Measurements from ENCODE around the gene ADAM22.

The ADAM22 gene

GRCh38 chr7:88169717-88170320 is 235.8 kb downstream of the ADAM22 start:
- no peak for DNase-seq

- DNase-seq: no peak
Measured at GRCh38 chr7:88172842-88173241, 238.8 kb downstream of the ADAM22 start.

GRCh38 chr7:88176190-88176589 is 242.1 kb downstream of the ADAM22 start:
- no peak for DNase-seq

- DNase-seq: no peak
Measured at GRCh38 chr7:88183051-88183450, 249.0 kb downstream of the ADAM22 start.

GRCh38 chr7:88184848-88185304 is 250.8 kb downstream of the ADAM22 start:
- no peak for DNase-seq

- no peak for DNase-seq
Measured at GRCh38 chr7:88185650-88186049, 251.6 kb downstream of the ADAM22 start.

- DNase-seq: no peak
Measured at GRCh38 chr7:88191911-88192310, 257.9 kb downstream of the ADAM22 start.

- DNase-seq: no peak
Measured at GRCh38 chr7:88200261-88200660, 266.2 kb downstream of the ADAM22 start.

- DNase-seq: no peak
Measured at GRCh38 chr7:88200789-88201188, 266.7 kb downstream of the ADAM22 start.

GRCh38 chr7:88201305-88201704 is 267.3 kb downstream of the ADAM22 start:
- no peak for DNase-seq

GRCh38 chr7:88202278-88202677 is 268.2 kb downstream of the ADAM22 start:
- no peak for DNase-seq

GRCh38 chr7:88202799-88203198 is 268.7 kb downstream of the ADAM22 start:
- DNase-seq: no peak

- no peak for DNase-seq
Measured at GRCh38 chr7:88203401-88203800, 269.4 kb downstream of the ADAM22 start.

- DNase-seq: no peak
Measured at GRCh38 chr7:88204525-88205110, 270.6 kb downstream of the ADAM22 start.

- DNase-seq: no peak
Measured at GRCh38 chr7:88205179-88205578, 271.1 kb downstream of the ADAM22 start.

- DNase-seq: no peak
Measured at GRCh38 chr7:88206254-88206653, 272.2 kb downstream of the ADAM22 start.

- no peak for DNase-seq
Measured at GRCh38 chr7:88208521-88208920, 274.5 kb downstream of the ADAM22 start.

- DNase-seq: no peak
Measured at GRCh38 chr7:88212918-88213317, 278.9 kb downstream of the ADAM22 start.

- DNase-seq: no peak
Measured at GRCh38 chr7:88214456-88214855, 280.4 kb downstream of the ADAM22 start.

- DNase-seq: no peak
Measured at GRCh38 chr7:88215295-88215694, 281.2 kb downstream of the ADAM22 start.

- no peak for DNase-seq
Measured at GRCh38 chr7:88216276-88216675, 282.2 kb downstream of the ADAM22 start.

- DNase-seq: peak; percentile 39
Measured at GRCh38 chr7:88217675-88218428, 283.8 kb downstream of the ADAM22 start.

GRCh38 chr7:88218429-88218745 is 284.3 kb downstream of the ADAM22 start:
- DNase-seq: no peak

- peak; percentile 47 for DNase-seq
Measured at GRCh38 chr7:88218836-88219605, 285.0 kb downstream of the ADAM22 start.

Measured in CD4-positive, alpha-beta T cell treated with Interleukin-4 for 4 hours (primary cell).